H1 (cell line): ENCODE data around the gene WBP1L. TPM values are rescaled to one million over a fixed set of nuclear protein-coding genes. Genes with fewer than 3 reads are reported as not detected.

Experiments used
- ATF3 ChIP-seq: IDR thresholded peaks from 2 replicates; pipeline ENCODE4 v1.6.1; 2011; ENCODE audit warnings: low read depth, mild to moderate bottlenecking, low read length; ENCODE audit not compliant: insufficient read depth
- BRCA1 ChIP-seq: IDR thresholded peaks from 2 replicates; pipeline ENCODE4 v1.6.1; 2012; ENCODE audit warnings: low read depth, low read length, improper control_type of control experiment
- CEBPB ChIP-seq: IDR thresholded peaks from 2 replicates; pipeline ENCODE4 v1.6.1; 2012; ENCODE audit warnings: low read depth, low read length
- CTBP2 ChIP-seq: IDR thresholded peaks from 2 replicates; pipeline ENCODE4 v1.7.0; 2011; ENCODE audit warnings: borderline replicate concordance, mild to moderate bottlenecking, moderate library complexity, mixed read lengths, low read length; ENCODE audit not compliant: insufficient read depth, insufficient read length
- FOSL1 ChIP-seq: IDR thresholded peaks from 2 replicates; pipeline ENCODE4 v1.6.1; 2011; ENCODE audit warnings: mild to moderate bottlenecking, low read depth, low read length, moderate library complexity; ENCODE audit not compliant: insufficient read depth
- MAFK ChIP-seq: IDR thresholded peaks from 2 replicates; pipeline ENCODE4 v1.6.1; 2012; ENCODE audit warnings: low read depth, mild to moderate bottlenecking, improper control_type of control experiment, low read length
- POLR2AphosphoS5 ChIP-seq: IDR thresholded peaks from 2 replicates; pipeline ENCODE4 v1.6.1; 2011; ENCODE audit warnings: low read depth, low read length
- POU5F1 ChIP-seq: IDR thresholded peaks from 2 replicates; pipeline ENCODE4 v1.6.1; 2011; ENCODE audit warnings: low read depth, mild to moderate bottlenecking, low read length, moderate library complexity
- SP1 ChIP-seq: IDR thresholded peaks from 2 replicates; pipeline ENCODE4 v1.6.1; 2011; ENCODE audit warnings: low read depth, low read length
- TAF7 ChIP-seq: optimal IDR thresholded peaks from 2 replicates; pipeline ENCODE3; 2011; ENCODE audit warnings: low read depth, mild to moderate bottlenecking, inconsistent platforms, low read length, moderate library complexity, borderline replicate concordance
- polyA plus RNA-seq, 7 experiments: library from polyadenylated mRNA; depleted of rRNA in 3 of 7; stranded (reverse) in 5 of 7; unstranded in 2 of 7; fragments of >200 nt in 5 of 7; fragments of 200-250 nt in 2 of 7; gene quantifications; 1 replicate in 5 of 7; 2 replicates in 1 of 7; 4 replicates in 1 of 7; pipeline versions ENCODE4 v1.2.1 to v1.2.3, GENCODE V29; 2011 to 2013; ENCODE audit warnings: missing spikeins in 2 of 7, mixed read lengths in 2 of 7
- total RNA-seq: library from RNA; stranded (reverse); fragmentation: NEBNext Ultra II Directional; extraction: Animal tissue kit (Norgen Biotek cat#: 25700); gene quantifications from 2 replicates; pipeline ENCODE4 v1.2.1, GENCODE V29; 2021

WBP1L gene
- total and polyA plus RNA-seq, 2 of the 8 experiments (the other 6 are each of a cell fraction or from before 2014, with no cell fraction given), result 26.6 to 29.9 TPM

GRCh38 chr10:102845352-102845902 lies 101.7 kb downstream of the WBP1L start (continued):
- TF ChIP-seq FOSL1, result no peak
- TF ChIP-seq POU5F1, result no peak
- no peak for TF ChIP-seq ATF3
- no peak for TF ChIP-seq SP1
- TF ChIP-seq CEBPB, result no peak
- TF ChIP-seq POLR2AphosphoS5, result no peak
- TF ChIP-seq TAF7, result no peak
- TF ChIP-seq MAFK, result no peak
- TF ChIP-seq BRCA1, result no peak
- no peak for TF ChIP-seq CTBP2
